Activated CD8-positive, alpha-beta memory T cell treated with anti-CD3 and anti-CD28 coated beads for 1 hour (primary cell): ENCODE measurements around the gene TTLL3.
"Not testable (repeated sequence)": the region's sequence is repeated elsewhere in the genome, so short reads cannot be mapped to it uniquely, and the experiment has no call there.

Experiments
- DNase-seq, 2 donors: peaks; one replicate each; pipeline ENCODE4 v3.0.0-alpha.2; 2020; ENCODE audit warnings: low read depth in 1 of 2; ENCODE audit errors: extremely low read depth in 1 of 2

Gene TTLL3

GRCh38 chr3:9837701-9838582, 27.9 kb downstream of the TTLL3 start:
- DNase-seq = no peak

DNA sequence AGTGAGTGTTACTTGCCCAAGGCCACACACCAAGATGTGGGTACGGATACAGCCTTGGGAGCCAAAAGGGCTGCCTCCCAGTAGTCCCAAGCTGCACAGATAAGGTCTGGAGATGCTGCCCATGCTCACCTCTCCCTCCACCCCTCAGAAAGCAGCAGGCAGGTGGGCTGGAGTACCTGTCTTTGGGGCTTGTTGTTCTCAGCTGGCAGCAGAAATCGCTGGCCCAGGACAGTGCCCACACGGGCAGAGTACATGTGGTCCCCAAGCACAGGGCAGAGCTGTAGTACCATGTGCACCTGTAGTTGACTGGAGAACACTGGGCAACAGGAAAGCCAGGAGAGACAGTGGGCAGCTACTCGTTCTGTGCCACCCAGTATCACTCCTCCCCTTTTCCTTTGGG, 28.8 kb downstream of the TTLL3 start:
- DNase-seq = no peak

GRCh38 chr3:9841015-9841414, 31.0 kb downstream of the TTLL3 start:
- DNase-seq = no peak

DNA sequence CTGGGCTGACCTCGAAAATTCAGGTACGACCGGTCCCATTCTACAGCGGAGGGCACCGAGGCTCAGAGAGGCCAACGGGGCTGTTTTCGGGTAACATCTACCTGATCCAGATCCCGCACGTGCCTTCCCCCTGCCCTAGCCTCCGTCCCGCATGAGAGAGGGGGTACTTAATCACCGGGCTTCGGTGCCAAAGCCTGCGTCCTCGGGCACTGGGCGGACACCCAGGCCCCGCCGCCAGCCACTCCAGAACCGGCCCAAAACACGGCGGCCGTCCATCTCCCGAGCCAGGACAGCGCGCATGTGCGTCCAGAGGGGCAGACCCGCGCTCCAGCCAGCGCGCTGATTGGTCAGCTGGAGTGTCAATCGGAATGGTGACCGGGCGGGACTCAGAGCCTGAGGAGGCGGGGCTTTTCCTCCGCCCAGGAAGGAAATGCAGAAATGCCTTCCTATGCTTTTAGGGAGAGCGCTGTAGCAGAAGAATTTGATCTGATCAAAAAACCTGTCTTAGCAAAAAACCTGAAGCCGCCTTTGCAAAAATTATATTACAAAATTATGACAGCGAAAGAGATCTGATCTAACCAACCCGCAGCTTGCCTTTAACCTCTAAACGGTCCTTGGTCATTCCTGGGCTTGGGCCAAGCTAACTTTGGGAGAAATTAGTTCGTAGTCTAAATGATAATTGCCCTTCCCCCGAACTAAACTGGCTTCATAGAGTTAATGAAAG, 33.8 kb downstream of the TTLL3 start, which contains the start of gene RPUSD3:
TSS of gene RPUSD3 (minus strand) at position 294 of the 724 bp plus-strand sequence. CDS start at position 276, 18 bp downstream.
- peak; percentile 95 for DNase-seq

- DNase-seq = no peak
Observed at GRCh38 chr3:9846231-9846630, 36.2 kb downstream of the TTLL3 start.

DNA sequence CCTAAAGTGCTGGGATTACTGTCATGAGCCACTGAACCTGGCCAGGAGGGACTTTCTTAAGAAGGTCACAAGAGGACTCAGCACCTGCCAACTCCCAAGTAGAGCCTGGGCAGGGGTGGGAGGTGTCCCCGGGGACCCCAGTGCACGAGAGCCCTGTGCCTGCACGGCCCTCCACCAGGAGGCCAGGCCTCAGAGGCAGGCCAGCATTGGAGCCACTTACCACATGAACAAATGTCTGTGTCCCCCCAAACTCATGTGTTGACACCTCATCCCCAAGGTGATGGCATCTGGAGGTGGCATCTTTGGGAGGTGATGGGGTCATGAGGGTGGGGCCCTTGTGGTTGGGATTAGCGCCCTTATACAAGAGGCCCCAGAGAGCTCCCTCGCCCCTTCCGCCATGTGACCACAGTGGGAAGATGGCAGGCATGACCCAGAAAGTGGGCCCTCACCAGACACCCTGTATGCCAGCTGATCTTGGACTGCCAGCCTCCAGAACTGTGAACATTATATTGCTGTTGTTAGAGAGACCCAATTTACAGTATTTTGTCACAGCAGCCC, 36.9 kb downstream of the TTLL3 start:
- DNase-seq = no peak

- not testable (repeated sequence) for DNase-seq
Observed at GRCh38 chr3:9847870-9848269, 37.8 kb downstream of the TTLL3 start.

- DNase-seq = not testable (repeated sequence)
Observed at GRCh38 chr3:9848860-9849259, 38.8 kb downstream of the TTLL3 start.

GRCh38 chr3:9851383-9851782, 41.3 kb downstream of the TTLL3 start:
- DNase-seq = not testable (repeated sequence)

- DNase-seq = not testable (repeated sequence)
Observed at GRCh38 chr3:9851926-9852325, 41.9 kb downstream of the TTLL3 start.

DNA sequence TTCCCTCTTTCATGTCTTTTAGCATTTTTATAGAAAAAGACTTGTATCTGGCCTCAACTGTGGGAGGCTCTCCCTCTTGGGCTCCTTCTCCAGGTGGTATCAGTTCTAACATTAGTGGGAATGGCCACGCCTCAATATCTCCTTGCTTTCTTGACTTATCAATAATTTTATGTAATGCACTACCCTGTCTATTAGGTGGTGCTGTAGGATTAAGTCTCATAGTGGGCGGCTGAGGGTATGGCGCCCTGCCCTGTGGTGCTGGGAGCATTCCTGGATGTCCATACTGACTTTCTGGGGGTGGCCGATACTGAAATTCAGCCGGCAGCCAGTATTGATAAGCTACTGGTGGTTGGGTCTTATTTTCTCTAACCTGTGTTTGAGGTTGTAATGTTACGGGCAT, 42.5 kb downstream of the TTLL3 start:
- DNase-seq = no peak

- DNase-seq = not testable (repeated sequence)
Observed at GRCh38 chr3:9854291-9854940, 44.4 kb downstream of the TTLL3 start.

DNA sequence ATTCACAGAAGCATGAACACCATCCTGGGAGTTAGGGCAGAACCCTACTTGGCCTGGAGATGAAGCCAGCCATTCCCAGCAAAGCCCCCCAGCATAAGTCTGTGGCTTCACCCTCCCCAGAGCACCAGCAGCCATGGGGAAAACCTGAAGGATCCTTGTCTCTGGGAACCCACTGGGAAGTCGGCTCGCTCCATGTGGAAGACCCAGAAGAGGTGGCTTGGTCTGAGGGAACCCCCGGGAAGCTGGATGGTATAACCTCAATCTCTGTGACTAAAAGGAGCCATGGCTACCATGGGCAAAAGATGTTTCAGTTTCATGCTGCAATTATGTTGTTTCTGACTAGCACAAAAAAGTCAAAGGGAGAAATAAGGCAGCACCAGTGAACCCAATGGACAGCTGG, 45.5 kb downstream of the TTLL3 start:
- no peak for DNase-seq

- DNase-seq = no peak
Observed at GRCh38 chr3:9859530-9860025, 49.5 kb downstream of the TTLL3 start.

DNA sequence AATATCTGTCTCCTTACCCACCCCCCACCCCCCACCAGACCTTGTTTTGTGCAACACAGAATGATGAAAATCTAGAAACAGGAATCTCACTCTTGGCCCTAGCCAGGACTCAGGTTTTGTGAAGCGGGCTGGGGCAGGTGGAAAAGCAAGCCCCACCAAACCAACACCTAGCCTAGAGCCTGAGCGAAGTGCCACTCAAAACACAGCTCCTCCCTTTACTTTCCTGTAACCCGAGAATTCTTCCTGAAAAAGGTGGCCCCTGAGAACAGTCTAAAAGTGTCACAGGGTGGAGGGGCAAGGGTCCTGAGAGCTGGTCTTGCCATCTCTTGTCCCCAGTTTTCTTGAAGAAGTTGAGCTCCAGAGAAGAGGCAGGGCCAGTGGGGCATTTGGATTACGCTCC, 51.1 kb downstream of the TTLL3 start:
- no peak for DNase-seq

GRCh38 chr3:9861626-9862130, 51.6 kb downstream of the TTLL3 start:
- DNase-seq = no peak

DNA sequence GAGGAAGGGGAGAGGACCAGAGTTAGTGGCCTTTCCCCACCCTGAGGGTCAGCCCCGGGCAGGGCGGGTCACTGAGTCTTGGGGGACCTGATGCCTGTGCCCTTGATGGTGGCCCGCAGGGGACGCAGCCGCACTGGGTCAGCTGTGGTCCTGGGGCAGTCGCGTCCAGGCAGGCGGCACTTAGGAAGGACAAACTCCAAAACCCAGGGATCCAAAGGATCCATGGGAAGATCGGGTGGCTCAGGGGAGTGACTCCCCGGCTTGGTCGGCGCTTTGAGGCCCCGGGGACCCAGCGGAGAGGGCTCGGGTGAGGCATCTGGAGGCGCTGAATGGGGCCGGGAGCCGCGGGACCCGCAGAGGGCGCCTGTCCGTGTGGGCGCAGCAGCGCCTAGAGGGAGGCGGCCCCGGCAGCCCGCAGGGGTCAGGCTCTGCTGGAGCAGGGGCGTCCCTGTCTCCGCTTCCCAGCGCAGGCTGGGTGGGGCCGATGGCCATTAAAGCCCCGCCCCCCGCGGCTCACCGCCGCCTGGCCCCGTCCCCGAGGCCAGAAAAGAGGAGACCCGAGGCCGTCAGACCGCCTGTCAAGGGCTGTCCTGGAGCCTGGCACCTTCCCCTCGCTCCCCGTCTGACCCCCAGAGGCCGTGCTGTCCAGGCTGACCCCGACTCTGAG, 52.5 kb downstream of the TTLL3 start:
- DNase-seq = peak in 1 of 2 donors; percentile 18

DNA sequence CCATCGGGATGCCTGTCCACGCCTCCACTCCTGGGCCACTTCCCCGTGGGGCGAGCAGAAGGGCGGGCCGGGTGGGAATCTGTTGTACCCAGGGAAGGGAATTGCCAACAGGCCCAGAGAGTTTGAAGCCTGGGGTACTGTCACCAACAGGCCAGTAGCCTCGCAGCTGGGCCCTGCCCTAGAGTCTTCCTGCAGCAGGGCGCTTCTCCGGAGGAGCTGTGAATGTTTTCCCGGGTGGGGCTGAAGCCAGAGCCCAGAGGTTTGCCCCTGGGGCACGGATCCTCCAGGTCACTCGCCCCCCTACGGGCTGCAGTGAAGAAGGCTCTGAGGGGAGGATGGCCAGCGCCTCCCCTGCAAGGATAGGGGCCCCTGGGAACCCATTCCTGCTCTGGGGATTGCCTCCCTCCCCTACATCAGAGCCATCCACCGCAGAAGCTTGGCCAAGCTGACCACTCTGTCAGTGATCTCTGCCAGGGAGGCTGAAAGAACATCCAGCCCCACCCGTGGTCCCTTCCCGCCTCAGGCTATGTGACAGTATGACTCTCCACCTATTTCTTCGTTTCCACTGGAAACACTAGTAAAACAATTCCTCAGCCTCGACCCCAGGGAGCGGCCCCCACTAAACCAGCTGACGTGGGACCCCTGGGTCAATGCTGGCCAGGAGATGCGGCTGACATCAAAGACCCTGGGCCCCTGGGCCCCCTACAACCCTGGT, 53.2 kb downstream of the TTLL3 start:
- no peak for DNase-seq

DNA sequence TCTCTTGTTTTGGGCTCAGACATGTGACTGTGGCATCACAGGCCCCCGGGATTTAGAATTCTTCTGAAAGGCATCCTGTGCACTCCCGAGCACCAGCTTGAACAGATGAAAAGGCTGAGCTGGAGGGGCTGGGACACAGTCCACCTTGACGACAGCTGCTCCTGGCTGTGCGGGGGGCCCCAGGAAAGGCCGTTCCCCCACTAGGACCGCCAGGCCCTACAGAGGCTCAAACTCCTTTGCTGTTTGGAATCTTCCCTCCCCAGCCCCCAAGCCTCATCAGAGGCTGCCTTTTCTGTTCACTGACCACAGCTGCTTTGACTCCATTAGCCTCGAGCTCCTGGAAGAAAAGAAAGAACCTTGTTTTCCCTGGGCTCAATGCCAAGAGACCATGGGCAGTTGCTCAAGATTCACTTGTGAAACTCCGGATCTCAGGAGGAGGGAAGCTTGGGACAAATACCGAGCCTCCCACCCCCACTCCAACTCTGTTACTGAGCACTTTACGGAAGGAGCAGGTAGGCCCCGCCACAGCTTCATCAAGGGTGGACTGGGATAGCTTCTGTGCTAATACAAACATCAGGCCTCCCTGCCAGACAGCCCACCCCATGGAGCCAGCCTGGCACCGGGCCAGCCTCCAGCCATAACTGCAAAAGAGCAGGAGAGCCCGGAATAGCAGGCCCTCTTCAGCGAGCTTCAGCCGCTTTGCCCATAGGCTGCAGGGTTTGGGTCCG, 54.3 kb downstream of the TTLL3 start:
- DNase-seq = no peak
